WI38 (cell line): ENCODE results near the gene GLIS2.
A peak's percentile ranks its signal among the peaks of the same experiment; 100 is the strongest.

ENCODE experiments used
- H3K4me3 ChIP-seq: 2 replicates; pipeline ENCODE4 v1.5.1; 2011; ENCODE audit warnings: low read depth, mild to moderate bottlenecking, control low read depth, low read length
- TF ChIP-seq, protein P1 (sequence below): IDR thresholded peaks from 2 replicates; pipeline ENCODE4 v1.5.1; 2012; ENCODE audit warnings: low read depth, mild to moderate bottlenecking, control low read depth, low read length

GLIS2 gene

DNA sequence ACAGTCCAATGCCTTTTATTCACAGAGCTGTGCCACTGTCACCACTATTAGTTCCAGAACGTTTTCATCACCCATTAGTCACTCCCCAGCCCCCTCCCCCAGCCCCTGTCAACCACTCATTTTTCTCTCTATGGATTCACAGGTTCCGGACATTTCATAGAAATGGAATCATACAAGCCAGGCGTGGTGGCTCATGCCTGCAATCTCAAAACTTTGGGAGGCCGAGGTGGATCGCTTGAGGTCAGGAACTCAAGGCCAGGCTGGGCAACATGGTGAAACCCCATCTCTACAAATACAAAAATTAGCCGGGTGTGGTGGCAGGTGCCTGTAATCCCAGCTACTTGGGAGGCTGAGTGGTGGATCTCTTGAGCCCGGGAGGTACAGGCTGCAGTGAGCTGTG, 36.0 kb downstream of the GLIS2 start:
- no peak overlapping the region for H3K4me3 ChIP-seq
- TF ChIP-seq, protein P1, sequence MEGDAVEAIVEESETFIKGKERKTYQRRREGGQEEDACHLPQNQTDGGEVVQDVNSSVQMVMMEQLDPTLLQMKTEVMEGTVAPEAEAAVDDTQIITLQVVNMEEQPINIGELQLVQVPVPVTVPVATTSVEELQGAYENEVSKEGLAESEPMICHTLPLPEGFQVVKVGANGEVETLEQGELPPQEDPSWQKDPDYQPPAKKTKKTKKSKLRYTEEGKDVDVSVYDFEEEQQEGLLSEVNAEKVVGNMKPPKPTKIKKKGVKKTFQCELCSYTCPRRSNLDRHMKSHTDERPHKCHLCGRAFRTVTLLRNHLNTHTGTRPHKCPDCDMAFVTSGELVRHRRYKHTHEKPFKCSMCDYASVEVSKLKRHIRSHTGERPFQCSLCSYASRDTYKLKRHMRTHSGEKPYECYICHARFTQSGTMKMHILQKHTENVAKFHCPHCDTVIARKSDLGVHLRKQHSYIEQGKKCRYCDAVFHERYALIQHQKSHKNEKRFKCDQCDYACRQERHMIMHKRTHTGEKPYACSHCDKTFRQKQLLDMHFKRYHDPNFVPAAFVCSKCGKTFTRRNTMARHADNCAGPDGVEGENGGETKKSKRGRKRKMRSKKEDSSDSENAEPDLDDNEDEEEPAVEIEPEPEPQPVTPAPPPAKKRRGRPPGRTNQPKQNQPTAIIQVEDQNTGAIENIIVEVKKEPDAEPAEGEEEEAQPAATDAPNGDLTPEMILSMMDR = no peak

DNA sequence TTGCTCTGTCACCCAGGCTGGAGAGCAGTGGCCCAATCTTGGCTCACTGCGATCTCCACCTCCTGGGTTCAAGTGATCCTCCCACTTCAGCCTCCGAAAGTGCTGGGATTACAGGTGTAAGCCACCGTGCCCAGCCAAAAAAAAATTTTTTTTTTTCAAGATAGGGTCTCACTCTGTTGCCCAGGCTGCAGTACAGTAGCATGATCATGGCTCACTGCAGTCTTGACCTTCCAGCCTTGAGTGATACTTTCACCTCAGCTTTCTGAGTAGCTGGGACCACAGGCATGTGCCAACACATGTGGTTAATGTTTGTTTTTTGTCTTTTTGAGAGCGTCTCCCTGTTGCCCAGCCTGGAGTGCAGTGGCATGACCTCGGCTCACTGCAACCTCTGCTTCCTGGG, 37.0 kb downstream of the GLIS2 start:
- TF ChIP-seq, protein P1 = no peak

GRCh38 chr16:4353675-4354074, 37.8 kb downstream of the GLIS2 start:
- no peak overlapping the region for H3K4me3 ChIP-seq
- TF ChIP-seq, protein P1 = no peak

More for the DNA sequence above, 37.0 kb downstream of the GLIS2 start:
- H3K4me3 ChIP-seq = no peak overlapping the region

GRCh38 chr16:4354512-4355409, 38.9 kb downstream of the GLIS2 start:
- no peak overlapping the region for H3K4me3 ChIP-seq
- TF ChIP-seq, protein P1 = no peak

DNA sequence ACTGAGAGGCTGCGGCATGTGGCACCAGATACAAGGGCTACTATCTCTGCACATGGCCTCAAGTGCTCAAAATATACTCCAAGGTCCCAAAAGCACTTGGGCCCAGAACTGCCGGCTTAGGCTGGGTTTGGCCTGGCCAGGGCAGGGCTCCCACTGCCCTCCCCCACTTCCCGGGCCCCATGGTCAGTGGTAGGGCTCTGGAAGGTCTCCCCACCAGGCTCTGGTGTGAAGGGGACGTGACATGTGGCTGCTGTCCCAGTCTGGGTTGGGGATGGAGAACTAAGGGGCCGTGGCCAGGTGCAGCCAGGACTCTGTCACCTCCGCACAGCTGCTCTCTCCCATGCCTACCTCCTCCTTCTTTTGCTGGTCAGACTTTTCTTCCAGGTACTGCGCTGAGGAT, 41.0 kb downstream of the GLIS2 start:
- H3K4me3 ChIP-seq = no peak overlapping the region
- TF ChIP-seq, protein P1 = no peak

GRCh38 chr16:4358236-4358635, 42.4 kb downstream of the GLIS2 start:
- no peak overlapping the region for H3K4me3 ChIP-seq
- TF ChIP-seq, protein P1 = no peak

DNA sequence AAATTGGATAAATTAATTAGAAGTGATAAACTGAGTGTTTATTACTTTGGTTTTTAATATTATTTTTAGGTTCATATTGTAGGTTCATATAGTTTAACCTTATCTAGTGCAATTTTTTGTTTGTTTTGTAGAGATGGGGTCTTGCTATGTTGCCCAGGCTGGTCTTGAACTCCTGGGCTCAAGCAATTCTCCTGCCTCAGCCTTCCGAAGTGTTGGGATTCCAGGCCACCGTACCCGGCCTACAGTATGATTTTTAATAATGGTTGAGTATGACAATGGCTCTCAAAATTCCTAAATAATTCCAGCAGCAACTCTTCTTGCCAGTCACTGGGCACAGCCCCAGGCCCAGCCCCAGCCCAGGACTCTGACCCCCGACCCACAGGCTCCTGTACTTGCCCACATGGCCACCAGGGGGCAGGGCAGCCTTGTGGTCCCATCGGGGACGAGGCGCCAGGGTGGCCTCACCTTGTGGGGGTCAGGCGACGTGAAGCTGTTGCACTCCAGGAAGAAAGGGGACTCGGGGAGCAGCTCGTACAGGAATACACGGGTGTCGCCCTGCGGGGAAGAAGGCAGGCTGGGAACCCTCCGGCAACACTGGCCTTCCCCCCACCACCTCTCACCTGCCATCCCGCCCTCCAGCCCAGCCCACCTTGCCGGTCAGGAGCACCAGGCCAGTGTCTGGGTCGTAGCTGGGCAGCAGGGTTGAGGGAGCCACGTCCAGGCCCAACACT, 43.1 kb downstream of the GLIS2 start:
- TF ChIP-seq, protein P1 = peak; percentile 90
- H3K4me3 ChIP-seq = no peak overlapping the region
